ENCODE results near the gene FAIM2.

The FAIM2 gene

DNA sequence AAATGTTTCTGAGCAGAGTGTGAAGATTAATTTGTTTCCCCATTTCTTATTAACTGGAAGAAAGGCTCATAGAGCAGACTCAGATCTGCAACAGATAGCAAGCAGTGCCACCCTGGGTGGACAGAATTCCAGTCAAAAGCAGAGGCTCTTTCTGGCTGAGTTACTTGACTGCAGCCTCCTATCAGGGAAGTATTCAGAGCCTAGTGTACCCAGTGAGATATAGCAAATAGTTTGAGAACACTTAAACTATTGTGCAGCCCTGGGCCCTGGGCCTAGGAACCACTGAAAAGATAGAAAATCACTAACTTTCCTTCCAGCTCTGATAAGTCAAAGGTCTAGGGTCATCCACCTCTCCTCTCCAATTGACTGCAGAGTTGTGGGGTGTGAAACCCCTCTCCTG is 35.6 kb upstream of the FAIM2 start:
- DNase-seq (ENCODE audit: low read depth): no peak

DNA sequence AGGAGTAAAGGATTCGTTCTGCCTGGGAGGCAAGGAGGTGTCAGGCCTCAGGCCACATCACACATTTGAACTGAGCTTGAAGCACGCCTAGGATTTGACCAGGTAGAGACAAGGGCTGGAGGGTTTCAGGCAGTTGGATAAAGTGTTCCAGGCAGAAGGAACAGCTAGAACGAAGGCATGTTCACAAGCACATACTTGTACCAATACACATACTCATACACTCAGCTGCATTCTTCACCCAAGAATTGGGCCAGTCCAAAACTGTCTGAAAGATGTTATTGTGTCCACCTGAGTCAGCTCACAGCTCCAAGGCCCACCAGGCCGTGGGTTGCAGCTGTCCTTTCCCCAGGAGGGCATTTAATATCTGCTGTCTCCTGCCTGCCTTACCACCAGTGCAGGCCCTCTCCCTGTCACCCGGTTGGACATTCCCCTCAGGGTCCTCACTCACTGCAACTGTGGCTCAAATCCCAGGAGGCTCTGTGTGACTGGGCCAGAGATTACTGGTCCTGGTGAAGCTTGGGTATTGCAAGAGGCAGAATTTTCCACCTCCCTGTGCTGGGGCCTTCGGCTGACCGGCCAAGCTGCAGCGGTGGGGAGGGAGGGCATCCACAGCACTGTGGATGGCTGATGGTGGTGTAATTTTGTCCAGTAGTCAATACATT is 34.1 kb upstream of the FAIM2 start:
- no peak for DNase-seq (ENCODE audit: low read depth)

DNA sequence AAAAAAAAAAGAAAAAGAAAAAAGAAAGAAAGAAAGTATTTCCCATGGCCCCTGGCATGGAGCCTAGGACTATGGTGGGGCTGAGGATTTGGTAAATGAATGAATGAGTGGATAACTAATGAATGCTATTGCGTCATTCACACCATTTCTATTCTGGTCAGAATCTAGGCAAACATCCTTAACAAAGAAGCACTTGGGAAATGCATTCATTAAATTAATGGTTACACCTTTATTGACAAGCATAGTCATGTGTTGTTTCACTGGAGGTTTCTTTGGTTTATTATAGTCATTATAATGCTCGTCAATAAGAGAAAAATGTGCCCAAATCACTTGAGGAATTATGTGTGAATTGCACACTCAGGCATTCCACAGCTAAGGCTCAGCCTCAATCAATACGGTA is 33.2 kb upstream of the FAIM2 start:
- no peak for DNase-seq (ENCODE audit: low read depth)

DNA sequence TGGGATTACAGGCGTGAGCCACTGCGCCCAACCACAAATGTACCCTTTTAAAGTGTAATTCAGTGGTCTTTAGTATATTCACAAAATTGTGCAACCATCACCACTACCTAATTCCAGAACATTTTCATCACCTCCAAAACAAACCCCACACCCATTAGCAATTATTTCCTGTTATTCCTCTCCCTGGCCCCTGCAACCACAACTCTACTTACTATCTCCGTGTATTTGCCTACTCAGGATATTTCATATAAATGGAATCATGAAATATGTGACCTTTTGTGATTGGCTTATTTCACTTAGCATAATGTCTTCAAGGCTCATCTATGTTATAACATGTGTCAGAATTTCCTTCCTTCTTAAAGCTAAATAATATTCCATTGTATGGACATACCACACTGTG is 30.8 kb upstream of the FAIM2 start:
- DNase-seq (ENCODE audit: low read depth): no peak

DNA sequence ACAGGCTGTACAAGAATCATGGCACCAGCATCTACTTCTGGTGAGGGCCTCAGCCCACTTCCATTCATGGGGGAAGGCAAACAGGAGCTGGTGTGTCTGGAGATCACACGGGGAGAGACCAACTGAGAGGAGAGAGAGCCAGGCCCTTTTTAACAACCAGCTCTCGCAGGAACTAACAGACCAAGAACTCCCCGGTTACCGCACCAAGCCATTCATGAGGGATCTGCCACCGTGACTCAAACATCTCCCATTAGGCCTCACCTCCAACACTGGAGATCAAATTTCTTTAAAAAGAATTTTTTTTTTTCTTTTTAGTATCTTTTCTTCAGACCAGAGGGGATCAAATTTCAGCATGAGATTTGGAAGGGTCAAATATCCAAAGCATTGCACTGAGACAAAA is 30.1 kb upstream of the FAIM2 start:
- DNase-seq (ENCODE audit: low read depth): no peak

DNA sequence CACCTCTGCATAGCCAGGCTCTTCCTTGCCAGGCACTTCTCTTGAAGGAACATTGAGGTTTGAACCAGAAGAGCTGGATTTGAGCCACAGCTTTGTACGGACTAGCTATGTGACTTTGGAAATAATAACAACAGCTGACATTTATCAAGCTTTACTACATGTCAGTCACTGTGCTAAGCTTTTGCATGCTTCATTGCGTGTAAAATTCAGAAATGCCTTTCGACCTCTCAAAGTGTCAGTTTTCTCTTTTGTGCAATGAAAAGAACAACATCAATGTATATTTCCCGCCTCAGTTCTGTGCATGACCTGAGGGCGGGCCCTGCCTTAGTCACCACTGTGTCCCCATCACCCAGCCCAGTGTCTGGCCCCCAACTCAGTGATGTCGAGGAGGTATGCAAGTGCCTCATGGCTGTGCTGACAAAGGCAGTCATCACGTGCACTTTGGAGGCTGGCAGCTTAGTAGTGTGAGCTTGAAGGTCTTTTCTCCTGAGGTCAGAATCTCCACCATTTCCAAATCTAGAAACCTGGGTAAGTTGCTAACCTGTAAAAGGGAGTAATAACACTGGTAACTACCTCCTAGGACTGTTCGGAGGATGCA is 28.9 kb upstream of the FAIM2 start:
- no peak for DNase-seq (ENCODE audit: low read depth)

DNA sequence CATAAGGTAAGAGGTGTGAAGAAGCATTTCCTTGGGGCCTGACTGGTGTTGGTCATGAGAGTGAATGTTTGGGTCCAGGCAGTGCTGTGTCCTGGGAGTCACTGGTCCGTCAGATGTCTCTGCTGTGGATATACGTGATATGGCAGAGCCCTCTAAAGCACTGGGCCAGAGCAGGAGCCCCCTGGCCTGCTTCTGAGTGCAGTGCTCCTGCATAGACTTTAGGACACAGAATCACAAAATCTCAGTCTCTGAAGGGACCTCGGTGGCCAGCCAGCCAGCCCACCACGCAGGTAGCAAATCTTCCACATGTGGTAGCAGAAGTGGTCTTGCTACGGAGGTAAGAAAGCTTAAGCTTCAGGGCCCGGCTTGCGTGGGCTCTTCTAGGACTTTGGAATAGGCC is 28.3 kb upstream of the FAIM2 start:
- no peak for DNase-seq (ENCODE audit: low read depth)

DNA sequence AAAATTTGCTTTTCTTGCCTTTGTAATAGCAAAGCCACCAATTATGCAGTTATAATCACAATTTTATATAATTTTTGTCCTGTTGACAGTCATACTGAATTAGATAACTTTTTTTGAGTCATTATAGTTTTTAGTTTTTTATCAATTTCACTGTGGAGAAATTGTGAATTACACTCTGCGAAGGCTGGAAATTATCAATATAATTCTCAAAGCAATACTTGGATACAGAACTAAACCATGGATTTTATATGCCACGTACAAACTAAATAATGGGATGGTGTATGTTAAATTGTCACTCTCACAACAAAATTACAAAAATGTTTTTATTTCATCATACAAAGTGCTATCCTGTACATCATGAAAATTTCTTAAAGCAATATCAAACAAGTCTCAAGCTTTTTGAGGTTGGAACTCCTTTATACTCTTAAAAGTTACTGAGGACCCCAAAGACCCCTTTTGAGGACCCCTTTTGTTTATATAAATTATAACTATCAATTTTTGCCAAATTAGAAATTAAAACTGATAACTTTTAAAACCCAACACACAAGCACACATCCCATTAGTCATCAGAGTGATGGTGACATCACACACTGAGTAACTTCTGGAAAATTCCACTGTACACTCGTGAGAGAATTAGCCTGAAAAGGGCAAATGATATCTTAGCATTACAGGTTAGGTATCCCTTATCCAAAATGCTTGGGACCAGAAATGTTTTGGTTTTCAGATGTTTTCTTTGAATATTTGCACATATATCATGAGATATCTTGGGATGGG is 27.0 kb upstream of the FAIM2 start:
- no peak for DNase-seq (ENCODE audit: low read depth)

DNA sequence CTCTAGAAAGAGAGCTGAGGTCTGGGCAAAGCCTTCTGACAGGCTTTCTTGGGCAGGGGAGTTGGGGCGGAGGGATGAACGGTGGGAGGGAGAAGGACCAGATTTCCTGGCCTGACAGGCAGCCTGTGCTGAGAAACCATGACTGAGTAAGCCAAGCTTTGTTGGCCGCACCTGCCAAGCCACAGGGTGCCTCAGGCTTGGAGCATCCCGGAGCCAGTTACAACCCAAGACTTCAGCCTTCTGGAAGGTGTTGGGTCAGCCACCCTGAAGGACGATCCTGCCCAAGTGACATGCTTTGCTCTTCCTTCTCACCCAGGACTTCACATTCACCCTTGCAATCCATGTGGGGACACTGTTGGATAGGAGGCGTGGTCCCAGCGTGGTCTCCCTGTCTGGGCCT is 25.9 kb upstream of the FAIM2 start:
- no peak for DNase-seq (ENCODE audit: low read depth)

DNA sequence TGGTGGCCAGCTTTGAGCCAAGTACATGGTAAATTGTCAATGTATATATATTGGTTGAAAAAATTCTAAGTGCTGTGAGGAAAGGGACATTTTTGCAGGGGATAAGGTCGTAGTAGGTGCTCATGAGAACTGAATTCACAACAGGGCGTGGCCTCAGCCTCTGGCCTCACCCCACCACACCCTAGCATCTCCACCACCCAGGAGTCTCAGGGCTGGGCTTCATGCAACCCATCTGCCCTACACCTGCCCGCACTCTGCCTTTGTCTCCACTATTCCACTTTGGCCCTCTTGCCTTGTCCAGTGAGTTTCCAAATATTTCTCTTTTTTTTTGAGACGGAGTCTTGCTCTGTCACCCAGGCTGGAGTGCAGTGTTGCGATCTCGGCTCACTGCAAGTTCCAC is 24.8 kb upstream of the FAIM2 start:
- no peak for DNase-seq (ENCODE audit: low read depth)

DNA sequence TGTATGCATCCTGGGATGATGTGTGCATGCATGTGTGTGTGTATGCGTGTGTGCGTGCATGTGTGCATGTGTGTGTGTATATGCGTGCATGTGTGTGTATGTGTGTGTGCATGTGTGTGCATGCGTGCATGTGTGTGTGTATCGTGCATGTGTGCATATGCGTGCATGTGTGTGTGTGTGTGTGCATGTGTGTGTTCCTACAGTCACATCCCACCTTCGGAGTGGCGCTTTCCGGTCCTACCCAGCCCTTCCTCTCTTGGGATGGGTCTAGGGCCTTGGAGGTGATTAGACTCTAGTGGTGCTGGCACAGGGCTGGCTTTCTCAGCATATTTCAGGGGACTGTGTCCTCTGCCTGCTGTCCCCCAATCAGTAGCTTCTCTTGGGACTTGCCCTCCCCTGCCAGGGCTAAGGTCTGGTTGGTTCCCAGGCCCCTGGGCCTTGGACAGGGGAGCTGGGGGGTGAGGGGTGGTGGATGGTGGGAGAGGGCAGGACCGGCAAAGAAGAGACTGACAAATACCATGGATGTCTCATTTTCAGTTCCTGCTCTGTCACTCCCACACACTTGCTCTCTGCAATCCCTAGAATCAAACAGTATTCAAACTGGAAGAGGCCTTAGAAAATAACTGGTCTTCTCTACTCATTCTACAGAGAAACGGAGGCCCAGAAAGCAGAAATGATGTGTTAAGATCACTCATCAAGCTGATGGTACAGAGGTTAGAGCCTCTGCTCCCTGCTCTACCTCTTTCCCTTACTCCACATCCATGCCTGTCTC is 21.9 kb upstream of the FAIM2 start:
- no peak for DNase-seq (ENCODE audit: low read depth)

DNA sequence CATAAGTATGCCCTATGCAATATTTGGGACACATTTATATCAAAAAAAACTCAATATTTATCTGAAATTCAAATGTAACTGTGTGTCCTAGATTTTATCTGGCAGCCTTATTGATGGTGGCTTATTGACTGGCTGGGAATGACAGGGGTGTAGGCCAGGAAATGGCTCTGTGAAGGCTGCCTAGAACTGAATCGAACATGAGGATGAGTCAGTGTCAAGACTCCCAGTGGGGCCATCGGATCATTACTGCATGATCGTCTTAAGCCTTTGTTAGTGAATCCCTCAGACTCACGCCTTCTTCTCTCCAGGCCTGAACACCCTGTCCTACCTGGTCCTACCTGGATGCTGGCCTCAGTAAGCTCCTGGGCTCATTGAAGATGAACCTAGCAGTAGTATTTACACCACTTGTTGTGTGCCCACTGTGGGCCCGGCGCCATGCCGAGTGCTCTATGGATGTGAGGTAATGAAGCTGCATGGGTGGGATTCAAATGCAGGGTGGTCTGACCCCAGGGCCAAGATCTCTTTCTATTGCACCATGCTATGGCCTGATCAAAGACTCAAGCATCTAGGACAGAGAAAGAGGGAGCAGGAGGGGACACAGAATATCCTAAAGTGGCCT is 21.0 kb upstream of the FAIM2 start:
- DNase-seq (ENCODE audit: low read depth): no peak

DNA sequence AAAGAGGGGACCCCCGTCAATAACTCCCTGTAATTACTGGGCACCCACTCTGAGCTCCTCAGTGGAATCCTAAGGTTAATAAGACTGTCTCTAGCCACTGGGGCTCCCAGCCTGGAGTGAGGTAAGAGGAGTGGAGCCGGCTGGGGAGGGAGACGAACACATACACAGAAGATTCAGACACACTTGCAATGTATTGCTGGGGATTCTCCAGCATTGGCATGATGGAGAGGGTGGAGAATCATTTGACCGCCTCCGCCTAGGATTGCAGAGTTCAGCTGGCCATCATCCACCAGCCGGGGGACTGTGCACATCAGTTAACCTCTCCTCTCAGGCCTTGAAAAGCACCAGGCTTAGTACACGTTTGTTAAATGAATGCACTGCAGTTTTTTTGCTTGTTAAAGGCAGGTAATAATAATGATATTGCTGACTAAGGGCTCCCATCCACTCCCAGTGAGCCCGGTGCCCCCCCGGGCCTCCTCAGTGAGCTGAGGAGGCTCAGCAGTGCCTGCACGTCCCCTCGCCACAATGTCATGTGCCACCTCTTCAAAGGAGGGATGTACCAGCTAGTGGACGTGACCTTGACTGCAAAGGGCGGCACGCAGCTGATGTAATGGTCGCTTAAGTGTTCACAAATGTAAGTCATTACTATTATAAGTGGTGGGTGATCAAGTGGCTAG is 20.3 kb upstream of the FAIM2 start:
- DNase-seq (ENCODE audit: low read depth): no peak

DNA sequence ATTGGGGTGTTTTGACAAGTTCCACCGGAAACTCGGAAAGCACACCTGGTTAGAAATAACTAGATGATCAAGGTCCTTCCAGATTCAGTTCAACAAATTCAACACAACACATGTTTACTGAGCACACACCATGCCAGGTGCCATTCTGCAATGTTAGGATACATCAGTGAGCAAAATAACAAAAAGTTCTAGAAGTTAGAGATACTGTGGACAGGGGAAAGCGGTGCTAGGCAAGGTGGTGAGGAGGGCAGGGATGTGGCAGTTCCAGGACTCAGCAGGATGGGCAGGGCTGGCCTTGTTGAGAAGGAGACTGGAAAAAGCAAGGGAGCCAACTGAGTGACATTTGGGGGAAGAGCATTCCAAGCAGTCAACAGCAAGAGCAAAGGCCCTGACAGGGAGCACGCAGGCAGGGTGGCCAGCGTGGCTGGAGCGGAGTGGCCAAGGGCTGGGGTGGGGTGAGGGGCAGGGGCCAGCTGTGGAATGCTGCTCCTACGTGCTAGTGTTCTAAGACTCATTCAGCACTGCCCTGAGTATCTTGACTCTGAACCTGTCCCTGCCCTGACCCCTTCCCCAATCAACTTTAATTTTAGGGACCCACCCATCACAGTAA is 19.4 kb upstream of the FAIM2 start:
- no peak for DNase-seq (ENCODE audit: low read depth)

DNA sequence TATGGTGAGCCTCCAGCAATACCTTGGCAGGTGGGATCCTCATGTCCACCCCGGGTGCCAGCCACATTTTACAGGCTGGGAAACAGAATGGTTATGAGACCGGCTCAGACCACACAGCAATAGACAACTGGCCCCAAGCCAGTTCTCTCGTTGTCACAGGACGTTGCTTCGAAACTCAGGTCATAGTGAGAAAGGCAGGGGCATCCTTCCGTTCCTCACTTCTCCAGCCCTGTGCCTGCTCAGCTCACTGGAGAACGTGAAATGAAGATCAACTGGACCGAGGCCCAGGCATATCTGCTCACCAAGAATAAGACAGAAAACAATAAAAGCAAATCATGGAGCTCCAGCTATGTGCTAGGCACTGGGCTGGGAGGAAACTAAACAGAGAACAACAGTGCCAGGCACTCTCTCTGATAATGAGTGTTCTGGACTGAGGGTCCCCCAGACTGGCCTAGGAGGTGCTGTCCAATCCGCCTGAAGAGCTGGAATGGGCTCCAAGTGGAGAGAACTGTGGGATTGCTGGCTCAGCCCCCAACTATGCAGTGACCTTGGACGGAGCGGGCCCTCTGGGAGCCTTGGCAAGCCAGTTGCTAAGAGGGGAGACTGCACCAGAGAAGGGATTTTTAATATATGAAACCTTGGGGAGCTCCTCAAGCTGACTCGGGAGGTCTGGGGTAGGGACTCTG is 18.8 kb upstream of the FAIM2 start:
- no peak for DNase-seq (ENCODE audit: low read depth)

DNA sequence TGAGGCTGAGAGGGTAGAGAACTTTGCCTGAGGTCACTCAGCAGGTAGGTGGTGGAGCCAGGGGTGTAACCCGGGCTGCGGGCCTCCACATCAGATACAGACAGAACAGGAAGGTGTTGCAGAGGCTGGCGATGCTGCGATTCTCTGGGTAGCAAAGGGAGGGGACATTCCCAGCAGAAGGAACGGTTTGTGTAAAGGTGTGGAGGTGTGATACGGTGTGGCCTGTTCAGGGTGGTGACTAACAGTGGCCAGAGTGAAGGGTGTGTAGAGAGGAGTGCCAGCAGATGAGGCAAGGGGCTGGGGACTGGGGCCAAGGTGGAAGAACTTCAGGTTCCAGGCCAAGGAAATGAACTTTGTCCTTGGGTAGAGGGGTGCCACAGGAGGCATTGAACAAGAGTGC is 18.2 kb upstream of the FAIM2 start:
- no peak for DNase-seq (ENCODE audit: low read depth)

DNA sequence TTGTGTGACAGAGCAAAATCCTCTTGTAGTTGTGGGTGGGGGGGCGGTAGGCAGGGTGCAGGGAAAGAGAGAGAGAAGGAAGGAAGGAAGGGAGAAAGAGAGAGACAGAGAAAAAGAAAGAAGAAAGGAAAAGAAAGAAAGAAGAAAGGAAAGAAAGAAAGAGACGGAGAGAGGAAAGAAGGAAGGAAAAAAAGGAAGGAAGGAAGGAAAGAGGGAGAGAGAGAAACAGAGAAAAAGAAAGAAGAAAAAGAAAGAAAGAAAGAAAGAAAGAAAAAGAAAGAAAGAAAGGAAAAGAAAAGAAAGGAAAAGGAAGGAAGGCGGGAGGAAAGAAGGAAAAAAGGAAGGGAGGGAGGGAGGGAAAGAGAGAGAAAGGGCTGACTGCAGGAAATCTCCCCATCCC is 17.6 kb upstream of the FAIM2 start:
- no peak for DNase-seq (ENCODE audit: low read depth)

DNA sequence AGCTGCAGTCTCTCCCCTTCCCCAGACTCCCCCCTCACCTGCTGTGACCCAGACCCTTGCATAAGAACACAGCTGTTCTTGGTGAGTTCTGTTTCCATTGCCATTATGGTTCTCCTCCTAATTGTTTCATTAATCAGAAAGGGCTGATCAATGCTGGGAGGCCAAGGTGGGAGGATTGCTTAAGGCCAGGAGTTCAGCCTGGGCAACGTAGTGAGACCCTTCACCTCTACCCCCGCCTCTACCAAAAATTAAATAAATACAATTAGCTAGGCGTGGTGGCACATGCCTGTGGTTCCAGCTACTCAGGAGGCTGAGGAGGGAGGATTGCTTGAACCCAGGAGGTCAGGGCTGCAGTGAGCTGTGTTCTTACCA is 17.2 kb upstream of the FAIM2 start:
- no peak for DNase-seq (ENCODE audit: low read depth)

DNA sequence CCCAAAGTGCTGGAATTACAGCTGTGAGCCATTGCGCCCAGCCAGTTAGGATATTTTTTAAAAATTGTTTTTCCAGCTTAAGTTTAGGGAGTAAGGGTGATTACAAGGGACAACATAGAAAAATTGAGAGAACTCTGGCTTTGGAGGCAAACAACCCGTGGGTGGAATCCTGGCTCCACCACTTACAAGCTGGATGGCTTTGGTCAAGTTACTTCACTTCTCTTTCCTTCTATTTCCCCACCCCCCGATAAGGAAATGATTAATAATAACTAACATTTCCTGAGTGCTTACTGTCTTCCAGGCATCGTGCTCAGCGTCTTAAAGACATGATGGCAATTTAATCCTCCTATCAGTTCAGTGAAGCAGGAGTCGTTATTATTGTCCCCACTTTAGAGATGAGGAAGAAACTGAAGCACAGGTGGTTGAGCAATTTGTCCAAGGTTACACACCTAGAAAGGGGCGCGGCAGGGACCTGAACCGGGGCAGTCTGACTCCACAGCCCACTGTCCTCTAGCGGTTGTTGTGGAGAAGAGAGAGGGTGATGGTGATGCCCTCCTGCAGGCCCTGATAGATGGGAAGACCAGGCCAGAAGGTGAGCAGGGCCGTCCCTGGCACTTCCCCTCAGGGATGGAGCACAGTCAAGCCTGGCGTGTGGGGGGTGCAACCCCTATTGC is 16.7 kb upstream of the FAIM2 start:
- DNase-seq (ENCODE audit: low read depth): no peak

DNA sequence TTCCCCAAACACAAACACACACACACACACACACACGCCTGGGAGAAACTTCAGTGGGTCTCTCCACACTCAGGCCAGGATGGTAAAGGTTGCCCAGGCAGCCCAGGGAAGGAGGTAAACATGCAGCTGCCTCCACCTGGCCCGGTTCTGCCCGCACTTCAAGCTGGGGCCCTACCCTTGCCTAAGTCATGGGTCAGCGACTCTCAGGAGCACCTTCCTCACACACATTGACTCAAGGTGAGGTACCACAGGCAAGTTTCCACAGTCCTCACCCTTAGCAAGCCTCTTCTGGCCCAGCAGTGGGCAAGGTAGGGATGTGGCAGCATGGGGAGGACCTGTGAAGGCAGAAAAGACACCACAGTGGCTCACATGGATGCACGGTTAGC is 14.1 kb upstream of the FAIM2 start:
- no peak for DNase-seq (ENCODE audit: low read depth)

All from CMK (cell line).